Esophagus mucosa (tissue), 1 donor: ENCODE measurements around the gene VEGFD. TPM values are rescaled to one million over a fixed set of nuclear protein-coding genes. Genes with fewer than 3 reads are reported as not detected.

ENCODE experiments used
- ATAC-seq: fragments of 200-7000 bp; cut with Tn5 transposase; one replicate; pipeline ENCODE4 v1.9.1; 2020
- total RNA-seq: library from RNA; stranded (reverse); gene quantifications from one replicate; pipeline ENCODE4 v1.2.4, GENCODE V29; 2023
- donor health status: DM: yes; HTN: yes; CAD: no.

The VEGFD gene
- 0.20 TPM for total RNA-seq

DNA sequence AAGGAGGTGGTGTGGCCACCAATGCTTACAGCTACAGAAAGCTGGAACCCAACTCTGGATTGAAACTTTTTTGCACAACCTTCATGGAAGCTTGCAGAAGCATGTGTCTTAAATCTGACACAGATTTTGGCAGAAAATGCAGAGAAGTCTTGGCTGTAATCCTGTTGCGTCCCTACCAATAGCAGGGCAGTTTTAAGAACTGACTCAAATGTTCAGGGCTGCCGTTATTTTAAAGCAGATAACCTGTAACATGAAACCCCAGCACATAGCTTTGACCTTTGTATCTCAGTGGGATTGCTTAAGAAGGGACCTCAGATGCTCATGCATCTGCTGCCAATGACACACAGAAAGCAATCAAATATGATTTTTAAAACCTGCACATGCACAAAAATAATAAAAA is at the start of gene VEGFD:
Gene VEGFD (minus strand): TSS at position 110 of the 400 bp plus-strand sequence. CDS start 467 bp downstream, outside the sequence.
- ATAC-seq, result no peak

- ATAC-seq, result no peak
Observed at GRCh38 chrX:15430584-15430983, 46.4 kb upstream of the VEGFD start.

DNA sequence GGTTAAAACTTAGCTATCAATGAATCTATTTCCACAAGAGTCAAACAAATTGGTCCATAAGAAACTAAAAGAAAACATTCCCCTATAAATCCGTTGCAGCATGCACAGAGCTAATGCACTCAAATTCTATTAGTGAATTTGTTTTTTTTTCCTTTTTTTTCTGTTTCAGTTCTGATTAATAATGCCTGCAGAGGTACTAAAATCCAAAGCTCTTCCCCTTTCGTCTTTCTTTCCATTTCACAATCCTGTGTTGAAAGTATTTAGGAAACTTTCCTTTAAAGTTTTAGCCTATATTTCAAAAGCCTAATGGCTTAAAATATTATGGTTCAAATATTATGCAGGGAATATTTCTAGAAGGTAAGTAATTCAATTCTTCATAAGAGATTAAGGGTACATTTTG is 45.9 kb upstream of the VEGFD start:
- ATAC-seq, result no peak

- ATAC-seq, result peak; percentile 87
Observed at GRCh38 chrX:15425024-15425423, 40.8 kb upstream of the VEGFD start.

GRCh38 chrX:15418707-15419181 is 34.5 kb upstream of the VEGFD start:
- ATAC-seq, result no peak

- no peak for ATAC-seq
Observed at GRCh38 chrX:15418041-15418706, 34.0 kb upstream of the VEGFD start.

- no peak for ATAC-seq
Observed at GRCh38 chrX:15416133-15416993, 32.1 kb upstream of the VEGFD start.

DNA sequence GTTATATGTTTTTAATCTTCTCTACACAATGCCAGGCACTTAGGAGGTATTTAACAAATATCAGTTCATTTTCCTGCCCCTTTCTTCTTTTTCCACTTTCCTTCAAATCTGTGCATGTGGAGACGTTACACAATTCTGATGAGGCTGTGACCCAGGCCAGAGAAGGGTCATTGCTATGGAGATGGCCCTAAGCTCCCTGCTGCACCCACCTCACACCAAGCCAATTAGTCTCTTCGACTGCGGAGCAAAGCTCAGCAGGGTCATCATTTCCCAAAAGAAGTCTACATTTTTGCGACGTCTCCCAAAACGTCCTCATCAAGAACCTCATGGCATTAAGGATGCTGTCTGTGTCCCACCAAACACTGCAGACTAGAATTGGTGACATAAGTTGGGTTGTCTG is 28.9 kb upstream of the VEGFD start:
- ATAC-seq, result no peak

GRCh38 chrX:15410947-15411346 is 26.7 kb upstream of the VEGFD start:
- no peak for ATAC-seq

- ATAC-seq, result no peak
Observed at GRCh38 chrX:15410430-15410829, 26.2 kb upstream of the VEGFD start.

- ATAC-seq, result no peak
Observed at GRCh38 chrX:15405846-15406245, 21.6 kb upstream of the VEGFD start.

DNA sequence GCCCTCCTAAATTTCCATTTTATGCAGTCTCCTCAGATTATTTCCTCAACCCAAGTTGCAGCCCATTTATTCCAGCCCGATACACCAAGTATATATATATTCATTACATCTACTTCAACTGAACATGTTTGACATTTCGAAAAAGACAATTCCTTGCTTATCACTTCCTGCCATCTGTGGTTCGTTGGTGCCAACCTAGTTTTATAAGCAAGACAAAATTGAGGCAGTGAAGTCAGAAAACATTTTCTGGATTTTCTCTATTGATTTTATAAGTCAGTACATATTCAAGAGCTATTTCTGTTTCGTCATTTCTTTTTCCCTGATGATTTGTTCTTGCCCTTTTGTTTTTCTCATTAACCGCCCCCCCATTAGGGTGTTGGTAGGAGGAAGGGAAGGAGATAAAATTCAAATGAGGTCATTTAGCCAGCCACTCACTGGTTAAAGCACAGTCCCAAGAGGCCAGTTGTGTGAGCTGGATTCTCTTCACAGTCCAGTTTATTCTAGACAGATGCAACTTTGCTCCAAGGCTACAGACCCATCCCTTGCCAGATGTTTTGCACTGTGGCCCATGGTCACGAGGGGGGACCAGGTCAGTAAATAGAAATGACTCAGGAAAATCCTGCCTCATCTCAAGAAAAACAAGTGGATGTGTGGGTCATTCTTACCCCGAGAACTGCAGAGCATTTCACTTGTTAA is 20.3 kb upstream of the VEGFD start:
- ATAC-seq, result no peak

GRCh38 chrX:15401378-15401777 is 17.2 kb upstream of the VEGFD start:
- ATAC-seq, result no peak

GRCh38 chrX:15399962-15400391 is 15.8 kb upstream of the VEGFD start:
- no peak for ATAC-seq

DNA sequence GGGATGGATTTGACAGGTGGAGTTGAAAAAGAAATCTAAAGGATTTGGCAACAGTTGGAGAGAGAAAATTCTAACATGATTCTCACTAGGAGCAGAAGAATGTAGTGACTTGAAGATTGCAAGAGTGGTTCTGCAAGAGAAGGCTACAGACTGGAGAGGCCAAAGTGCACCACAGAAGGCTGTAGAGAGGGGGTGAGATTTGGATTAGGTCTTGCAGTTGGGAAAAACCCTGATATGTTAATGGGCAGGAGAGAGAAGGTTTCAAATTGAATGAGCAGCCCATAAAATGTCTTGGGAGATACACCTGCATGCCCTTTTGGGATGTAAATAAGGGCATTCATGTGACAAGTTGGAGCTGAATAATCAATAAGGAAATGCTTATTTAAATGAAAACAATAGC is 14.7 kb upstream of the VEGFD start:
- ATAC-seq, result no peak

GRCh38 chrX:15395789-15396188 is 11.6 kb upstream of the VEGFD start:
- no peak for ATAC-seq

DNA sequence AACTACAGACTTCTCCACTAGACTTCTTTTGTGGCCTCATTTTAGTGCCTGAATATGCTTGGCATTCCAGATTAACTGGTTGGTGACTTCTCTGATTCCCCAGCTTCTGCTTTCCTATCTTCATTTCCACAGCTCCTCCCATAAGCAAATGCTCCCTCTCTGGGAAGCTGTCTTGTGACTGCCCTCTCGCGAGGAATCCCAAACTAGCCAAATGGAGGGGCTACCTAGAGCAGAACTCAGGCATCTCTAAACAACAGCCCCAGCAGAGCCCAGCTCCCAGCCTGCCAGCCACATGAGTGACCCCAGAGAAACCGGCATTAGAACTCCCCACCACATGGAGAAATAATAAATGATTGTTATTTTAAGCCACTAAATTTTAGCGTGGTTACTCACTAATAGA is 7.6 kb upstream of the VEGFD start:
- no peak for ATAC-seq

DNA sequence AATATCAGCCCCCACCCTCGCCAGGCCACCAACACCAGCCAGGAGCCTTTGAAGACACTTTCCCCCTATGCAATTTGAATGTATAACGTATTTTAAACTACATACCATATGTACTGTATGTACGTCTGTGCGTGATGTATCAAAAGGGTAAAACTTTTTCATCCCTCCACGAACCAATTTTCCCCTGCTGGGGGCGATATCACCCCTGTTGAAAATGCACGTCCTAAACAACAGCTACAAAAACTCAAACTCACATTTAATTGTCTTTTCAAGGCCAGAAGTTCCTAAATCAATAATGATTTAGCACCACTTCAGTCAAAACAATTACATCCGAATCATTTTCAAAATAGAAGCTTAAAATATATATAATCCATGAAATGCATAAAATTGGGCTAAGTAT is 1.4 kb downstream of the VEGFD start:
- no peak for ATAC-seq

GRCh38 chrX:15376956-15377355 is 7.3 kb downstream of the VEGFD start:
- ATAC-seq, result no peak

GRCh38 chrX:15373976-15374375 is 10.2 kb downstream of the VEGFD start:
- no peak for ATAC-seq

GRCh38 chrX:15366506-15367352 is 17.5 kb downstream of the VEGFD start:
- no peak for ATAC-seq

GRCh38 chrX:15359701-15360100 is 24.5 kb downstream of the VEGFD start:
- ATAC-seq, result no peak
